Measurements from ENCODE around the gene NXPH2. TPM values are rescaled to one million over a fixed set of nuclear protein-coding genes. Genes with fewer than 3 reads are reported as not detected.
"Not testable (repeated sequence)": the region's sequence is repeated elsewhere in the genome, so short reads cannot be mapped to it uniquely, and the experiment has no call there.

NXPH2 gene
- total and polyA plus RNA-seq, 2 of the 13 experiments (the other 11 are each of a cell fraction or from before 2014, with no cell fraction given) = not detected

DNA sequence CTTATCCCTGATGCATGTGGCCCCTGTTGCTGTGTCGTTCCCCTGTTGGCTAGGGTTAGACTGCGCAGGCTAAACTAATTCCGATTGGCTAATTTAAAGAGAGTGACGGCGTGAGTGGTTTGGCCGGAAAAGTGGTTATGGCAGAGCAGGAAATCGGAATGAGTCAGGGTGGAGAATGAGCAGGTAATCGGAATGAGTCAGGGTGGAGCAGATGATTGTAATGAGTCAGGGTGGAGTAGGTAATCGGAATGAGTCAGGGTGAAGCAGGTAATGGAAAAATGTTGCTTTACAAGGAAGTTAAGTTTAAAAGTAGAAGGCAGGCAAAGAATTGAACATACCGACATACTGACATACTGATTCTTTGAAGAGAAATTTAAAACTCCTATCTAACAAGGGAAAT is 135.4 kb downstream of the NXPH2 start:
- H3K9me3 ChIP-seq (ENCODE audit: low read length); ATAC-seq; H4K20me1 ChIP-seq (ENCODE audit: insufficient read depth, low read length); CTCF ChIA-PET (ENCODE audit: low intra/inter-chr PET ratio, low total read pairs); DNase-seq (ENCODE audit: low spot score); H3K9ac ChIP-seq (ENCODE audit: insufficient read depth, low read depth, low read length); FAIRE-seq; H3K4me2 ChIP-seq (ENCODE audit: low read depth, low read length); H2AFZ ChIP-seq (ENCODE audit: low read length); POLR2A ChIA-PET; H3K27ac ChIP-seq (ENCODE audit: extremely low read length, insufficient read depth, low read length); BruUV-seq (replicated peaks); intact Hi-C loops (cut with micrococcal nuclease; ENCODE audit: unreplicated experiment); H3K27me3 ChIP-seq (ENCODE audit: control insufficient read depth in 1 of 2, insufficient read depth in 2 of 2, low read length in 2 of 2); H3K79me2 ChIP-seq (ENCODE audit: insufficient read depth, low read length); H3K36me3 ChIP-seq (replicated peaks in 1 of 2; ENCODE audit: control insufficient read depth in 1 of 2, insufficient read depth in 2 of 2, low read length in 2 of 2); H3K4me3 ChIP-seq (replicated peaks in 1 of 3; ENCODE audit: insufficient read depth in 1 of 3, low read depth in 2 of 3, low read length in 3 of 3); in situ Hi-C loops (cut with HindIII; ENCODE audit: extremely low pct_ligation_motif_present, low pct_unique_long_range_greater_than_20kb); H3K4me1 ChIP-seq (ENCODE audit: insufficient read depth, low read length): not testable (repeated sequence)
- 59% methylated on average over 10 of the region's 10 CpGs for WGBS (ENCODE audit: low lambda C conversion rate)
- peak; percentile 65; the same call in 1 of the 2 replicates for TF ChIP-seq HOMEZ (CRISPR knock-in tag; IDR thresholded peaks at IDR 0.05; ENCODE audit: low read depth)

GRCh38 chr2:138640921-138641676 is 139.1 kb downstream of the NXPH2 start:
- POLR2A ChIA-PET = no interaction called here
- Histone ChIP-seq H4K20me1 (ENCODE audit: insufficient read depth, low read length) (no peaks in the 10 kb centered on the region), H2AFZ (ENCODE audit: low read length) (no peak overlapping the region), H3K27me3 (ENCODE audit: control insufficient read depth in 1 of 2, insufficient read depth in 2 of 2, low read length in 2 of 2) (no peaks in the 10 kb centered on the region), H3K9me3 (ENCODE audit: low read length) (no peaks in the 10 kb centered on the region), H3K4me2 (ENCODE audit: low read depth, low read length) (no peak overlapping the region), H3K4me3 (replicated peaks in 1 of 3; ENCODE audit: insufficient read depth in 1 of 3, low read depth in 2 of 3, low read length in 3 of 3) (no peak overlapping the region), H3K9ac (ENCODE audit: insufficient read depth, low read depth, low read length) (no peak overlapping the region), H3K79me2 (ENCODE audit: insufficient read depth, low read length) (no peaks in the 10 kb centered on the region), H3K36me3 (replicated peaks in 1 of 2; ENCODE audit: control insufficient read depth in 1 of 2, insufficient read depth in 2 of 2, low read length in 2 of 2) (no peaks in the 10 kb centered on the region), H3K4me1 (ENCODE audit: insufficient read depth, low read length) (no peaks in the 10 kb centered on the region), H3K27ac (ENCODE audit: extremely low read length, insufficient read depth, low read length) (no peak overlapping the region)
- intact Hi-C loops (cut with micrococcal nuclease; ENCODE audit: unreplicated experiment) (no loop called here), in situ Hi-C loops (cut with HindIII; ENCODE audit: extremely low pct_ligation_motif_present, low pct_unique_long_range_greater_than_20kb) (no loop called here)
- FAIRE-seq (no peak), DNase-seq (ENCODE audit: low spot score) (no peak), ATAC-seq (no peak)
- WGBS (ENCODE audit: low lambda C conversion rate) = 63% methylated on average over 9 of the region's 9 CpGs
- CTCF ChIA-PET (ENCODE audit: low intra/inter-chr PET ratio, low total read pairs) = no interaction called here
- no TSS peak for BruUV-seq (replicated peaks)
- TF ChIP-seq ZNF343 (CRISPR knock-in tag; IDR thresholded peaks at IDR 0.05) (no peak), SIN3A (IDR thresholded peaks at IDR 0.05; ENCODE audit: borderline replicate concordance, low read depth, low read length) (no peak), KDM5B (CRISPR knock-in tag; IDR thresholded peaks at IDR 0.05; ENCODE audit: borderline replicate concordance) (no peak), HHEX (CRISPR knock-in tag; IDR thresholded peaks at IDR 0.05) (no peak)
- TF ChIP-seq, protein P1, sequence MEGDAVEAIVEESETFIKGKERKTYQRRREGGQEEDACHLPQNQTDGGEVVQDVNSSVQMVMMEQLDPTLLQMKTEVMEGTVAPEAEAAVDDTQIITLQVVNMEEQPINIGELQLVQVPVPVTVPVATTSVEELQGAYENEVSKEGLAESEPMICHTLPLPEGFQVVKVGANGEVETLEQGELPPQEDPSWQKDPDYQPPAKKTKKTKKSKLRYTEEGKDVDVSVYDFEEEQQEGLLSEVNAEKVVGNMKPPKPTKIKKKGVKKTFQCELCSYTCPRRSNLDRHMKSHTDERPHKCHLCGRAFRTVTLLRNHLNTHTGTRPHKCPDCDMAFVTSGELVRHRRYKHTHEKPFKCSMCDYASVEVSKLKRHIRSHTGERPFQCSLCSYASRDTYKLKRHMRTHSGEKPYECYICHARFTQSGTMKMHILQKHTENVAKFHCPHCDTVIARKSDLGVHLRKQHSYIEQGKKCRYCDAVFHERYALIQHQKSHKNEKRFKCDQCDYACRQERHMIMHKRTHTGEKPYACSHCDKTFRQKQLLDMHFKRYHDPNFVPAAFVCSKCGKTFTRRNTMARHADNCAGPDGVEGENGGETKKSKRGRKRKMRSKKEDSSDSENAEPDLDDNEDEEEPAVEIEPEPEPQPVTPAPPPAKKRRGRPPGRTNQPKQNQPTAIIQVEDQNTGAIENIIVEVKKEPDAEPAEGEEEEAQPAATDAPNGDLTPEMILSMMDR (CRISPR knock-in tag; IDR thresholded peaks at IDR 0.05) = no peak
- TF ChIP-seq, protein P2, sequence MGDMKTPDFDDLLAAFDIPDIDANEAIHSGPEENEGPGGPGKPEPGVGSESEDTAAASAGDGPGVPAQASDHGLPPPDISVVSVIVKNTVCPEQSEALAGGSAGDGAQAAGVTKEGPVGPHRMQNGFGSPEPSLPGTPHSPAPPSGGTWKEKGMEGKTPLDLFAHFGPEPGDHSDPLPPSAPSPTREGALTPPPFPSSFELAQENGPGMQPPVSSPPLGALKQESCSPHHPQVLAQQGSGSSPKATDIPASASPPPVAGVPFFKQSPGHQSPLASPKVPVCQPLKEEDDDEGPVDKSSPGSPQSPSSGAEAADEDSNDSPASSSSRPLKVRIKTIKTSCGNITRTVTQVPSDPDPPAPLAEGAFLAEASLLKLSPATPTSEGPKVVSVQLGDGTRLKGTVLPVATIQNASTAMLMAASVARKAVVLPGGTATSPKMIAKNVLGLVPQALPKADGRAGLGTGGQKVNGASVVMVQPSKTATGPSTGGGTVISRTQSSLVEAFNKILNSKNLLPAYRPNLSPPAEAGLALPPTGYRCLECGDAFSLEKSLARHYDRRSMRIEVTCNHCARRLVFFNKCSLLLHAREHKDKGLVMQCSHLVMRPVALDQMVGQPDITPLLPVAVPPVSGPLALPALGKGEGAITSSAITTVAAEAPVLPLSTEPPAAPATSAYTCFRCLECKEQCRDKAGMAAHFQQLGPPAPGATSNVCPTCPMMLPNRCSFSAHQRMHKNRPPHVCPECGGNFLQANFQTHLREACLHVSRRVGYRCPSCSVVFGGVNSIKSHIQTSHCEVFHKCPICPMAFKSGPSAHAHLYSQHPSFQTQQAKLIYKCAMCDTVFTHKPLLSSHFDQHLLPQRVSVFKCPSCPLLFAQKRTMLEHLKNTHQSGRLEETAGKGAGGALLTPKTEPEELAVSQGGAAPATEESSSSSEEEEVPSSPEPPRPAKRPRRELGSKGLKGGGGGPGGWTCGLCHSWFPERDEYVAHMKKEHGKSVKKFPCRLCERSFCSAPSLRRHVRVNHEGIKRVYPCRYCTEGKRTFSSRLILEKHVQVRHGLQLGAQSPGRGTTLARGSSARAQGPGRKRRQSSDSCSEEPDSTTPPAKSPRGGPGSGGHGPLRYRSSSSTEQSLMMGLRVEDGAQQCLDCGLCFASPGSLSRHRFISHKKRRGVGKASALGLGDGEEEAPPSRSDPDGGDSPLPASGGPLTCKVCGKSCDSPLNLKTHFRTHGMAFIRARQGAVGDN (CRISPR knock-in tag; IDR thresholded peaks at IDR 0.05) = no peak

Measured in HepG2 (cell line).